GM18520 (cell line): ENCODE measurements around the gene ANXA11.

ENCODE experiments used
- ATAC-seq: cut with Tn5 transposase; IDR thresholded peaks from one replicate; pipeline ENCODE4 v1.9.1; 2021; ENCODE audit not compliant: unreplicated experiment

ANXA11 gene

GRCh38 chr10:80167471-80168161 is 37.7 kb downstream of the ANXA11 start:
- no peak for ATAC-seq

GRCh38 chr10:80166581-80167470 is 38.5 kb downstream of the ANXA11 start:
- no peak for ATAC-seq

DNA sequence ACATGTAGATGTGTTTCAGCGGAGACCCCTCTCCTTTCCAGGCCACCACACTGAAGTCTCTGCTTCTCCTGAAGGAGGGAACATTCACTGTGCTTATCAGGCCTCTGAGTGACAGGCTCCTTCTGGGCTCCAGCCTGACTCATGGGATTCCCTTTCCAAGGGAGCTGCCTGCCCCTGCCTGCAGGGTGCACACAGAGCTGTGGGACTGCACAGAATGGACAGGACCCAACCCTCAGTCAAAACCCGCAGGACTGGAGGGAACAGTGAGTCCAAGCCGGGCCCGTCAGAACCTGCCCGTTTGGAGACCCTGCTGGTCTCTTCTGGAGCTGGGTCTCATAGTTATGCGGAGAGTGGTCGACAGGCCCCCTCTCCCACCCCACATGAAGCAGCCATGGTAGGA is 40.2 kb downstream of the ANXA11 start:
- ATAC-seq = no peak

GRCh38 chr10:80164596-80164995 is 40.7 kb downstream of the ANXA11 start:
- ATAC-seq = no peak

- ATAC-seq = no peak
Observed at GRCh38 chr10:80163741-80164341, 41.5 kb downstream of the ANXA11 start.

- ATAC-seq = no peak
Observed at GRCh38 chr10:80161321-80162083, 43.8 kb downstream of the ANXA11 start.

- ATAC-seq = no peak
Observed at GRCh38 chr10:80160361-80161320, 44.7 kb downstream of the ANXA11 start.

GRCh38 chr10:80159166-80159873 is 46.0 kb downstream of the ANXA11 start:
- ATAC-seq = no peak

DNA sequence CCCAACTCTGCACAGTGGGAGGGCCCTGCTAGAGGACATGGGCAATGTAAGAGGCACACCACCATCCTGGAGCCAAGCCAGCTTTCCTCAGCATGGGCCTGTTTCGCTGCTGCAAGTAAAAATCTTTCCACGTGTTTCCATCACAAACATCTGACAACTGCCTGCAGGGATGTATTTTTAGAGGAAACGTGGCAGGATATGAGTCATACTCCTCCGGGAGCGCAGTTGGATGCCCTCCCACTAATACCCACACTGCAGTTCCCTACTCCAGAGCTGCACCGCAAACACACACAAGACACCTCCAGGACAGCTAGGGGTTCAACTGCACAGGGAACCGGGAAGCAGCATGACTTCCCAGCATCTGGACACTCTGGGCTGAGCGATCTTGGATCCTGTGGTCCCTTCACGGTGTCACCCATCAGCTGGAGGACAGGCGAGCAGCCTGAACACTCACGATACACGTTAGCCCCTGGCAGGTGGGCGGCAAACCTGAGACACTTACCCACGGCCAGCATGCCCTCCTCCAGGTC is 46.7 kb downstream of the ANXA11 start:
- ATAC-seq = no peak

- no peak for ATAC-seq
Observed at GRCh38 chr10:80158126-80158525, 47.2 kb downstream of the ANXA11 start.

DNA sequence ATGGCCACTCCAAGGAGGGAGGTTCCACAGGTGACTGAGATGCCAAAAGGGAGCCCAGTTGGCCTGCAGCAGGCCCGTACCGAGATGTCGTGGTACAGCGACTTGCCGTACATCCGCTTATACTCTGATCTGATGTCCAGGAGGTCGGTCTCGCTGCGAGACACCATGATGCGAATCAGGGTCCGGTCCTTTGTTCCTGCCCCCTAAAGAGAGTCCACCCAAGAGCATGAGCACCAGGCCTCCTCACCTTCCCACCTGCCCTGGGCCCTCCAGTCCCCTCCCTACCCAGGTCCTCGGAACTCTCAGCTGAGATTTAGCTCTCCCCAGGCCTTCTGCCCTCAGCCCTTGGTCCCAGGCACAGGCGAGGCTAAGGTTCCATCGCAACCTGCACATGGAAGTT is 47.8 kb downstream of the ANXA11 start:
- no peak for ATAC-seq

DNA sequence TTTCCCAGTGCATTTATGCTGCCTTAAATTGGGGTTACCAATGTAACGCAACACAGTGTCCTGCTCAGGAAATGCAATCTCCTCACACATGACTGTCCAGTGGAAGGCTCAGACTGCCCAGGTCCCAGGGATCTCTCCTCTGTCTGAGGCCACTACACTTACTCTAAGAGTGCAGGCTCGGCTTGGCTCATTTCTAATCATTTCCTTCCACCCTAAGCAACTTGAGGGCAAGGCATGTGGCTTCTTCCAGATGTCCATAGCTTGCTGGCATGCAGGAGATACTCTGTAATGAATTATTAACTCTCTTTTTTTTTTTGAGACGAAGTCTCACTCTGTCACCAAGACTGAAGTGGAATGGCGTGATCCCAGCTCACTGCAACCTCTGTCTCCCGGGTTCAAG is 49.1 kb downstream of the ANXA11 start:
- no peak for ATAC-seq

DNA sequence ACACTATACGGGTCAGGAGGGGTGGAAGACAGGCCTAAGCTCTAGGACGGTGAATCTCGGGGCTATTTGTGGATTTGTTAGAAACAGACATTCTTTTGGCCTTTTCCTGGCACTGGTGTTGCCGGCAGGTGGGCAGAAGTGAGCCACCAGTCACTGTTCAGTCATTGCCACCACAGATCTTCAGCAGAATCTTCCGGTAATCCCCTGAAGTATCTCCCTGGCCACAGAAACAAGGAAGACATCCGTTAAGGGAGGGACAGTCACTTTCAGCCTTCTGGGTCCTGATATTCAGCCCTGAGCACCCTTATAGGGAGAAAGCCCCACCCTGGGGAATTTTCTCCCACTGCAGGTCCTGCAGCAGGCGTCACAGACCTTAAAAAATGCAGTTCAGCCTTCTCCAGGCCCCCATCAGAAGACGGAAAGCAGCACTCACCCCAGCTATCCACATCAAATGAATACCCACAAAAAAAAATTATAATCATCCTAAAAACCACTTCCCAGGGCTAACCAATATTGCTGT is 49.6 kb downstream of the ANXA11 start:
- ATAC-seq = no peak

- ATAC-seq = no peak
Observed at GRCh38 chr10:80154978-80155695, 50.2 kb downstream of the ANXA11 start.

DNA sequence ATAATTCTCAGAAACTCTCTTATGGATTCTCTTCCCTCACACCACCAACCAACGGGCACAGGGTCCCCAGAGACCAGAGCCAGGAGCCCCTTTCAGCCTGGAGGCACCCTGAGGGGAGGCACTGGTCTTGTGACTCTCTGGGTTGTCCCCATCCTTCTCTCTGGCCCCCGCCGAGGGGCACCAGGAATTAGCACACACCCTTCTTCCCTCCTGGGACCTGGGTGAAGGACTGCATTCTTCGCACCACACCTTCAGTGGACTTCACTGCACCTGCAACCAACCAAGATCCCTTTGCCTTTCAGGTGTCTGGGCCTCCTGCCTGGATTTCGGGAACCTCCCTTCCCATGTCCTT is 50.7 kb downstream of the ANXA11 start:
- no peak for ATAC-seq

DNA sequence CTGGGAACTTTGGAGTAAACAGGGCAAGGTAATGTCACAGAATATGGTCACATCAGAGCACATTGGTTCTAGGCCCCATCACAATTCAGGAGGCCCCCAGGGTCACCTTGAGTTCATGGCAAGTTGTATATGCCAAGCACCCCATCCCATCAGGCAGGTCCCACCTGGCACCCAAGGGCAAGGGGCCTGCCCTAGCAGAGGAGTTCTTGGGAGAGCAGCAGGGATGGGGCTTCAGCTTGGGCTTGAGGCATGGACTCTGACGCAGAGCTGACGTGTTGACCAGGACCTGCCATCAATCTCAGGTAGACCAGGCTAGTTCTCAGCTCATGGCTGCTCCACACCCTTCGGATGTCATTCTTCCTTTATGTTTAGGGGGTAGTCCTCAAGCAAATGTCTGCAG is 51.9 kb downstream of the ANXA11 start:
- no peak for ATAC-seq

DNA sequence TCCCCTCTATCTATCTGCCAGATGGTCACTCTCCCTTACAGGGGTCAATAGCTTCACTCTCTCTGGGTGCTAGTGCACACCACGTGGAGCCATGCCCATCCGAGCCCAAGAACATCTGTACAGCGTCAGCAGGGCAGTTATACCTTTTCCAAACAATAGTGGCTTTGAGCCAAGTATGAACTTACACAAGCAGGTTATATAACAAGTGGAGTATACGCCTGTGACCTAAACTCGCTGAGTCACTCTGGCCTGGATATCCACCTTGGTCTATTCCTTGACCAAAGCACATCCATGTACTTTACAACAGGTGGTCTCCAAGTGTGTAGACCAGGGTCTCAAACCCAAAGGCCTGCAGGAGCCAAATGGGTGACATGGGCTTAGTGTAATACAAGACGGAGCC is 52.5 kb downstream of the ANXA11 start:
- ATAC-seq = no peak

DNA sequence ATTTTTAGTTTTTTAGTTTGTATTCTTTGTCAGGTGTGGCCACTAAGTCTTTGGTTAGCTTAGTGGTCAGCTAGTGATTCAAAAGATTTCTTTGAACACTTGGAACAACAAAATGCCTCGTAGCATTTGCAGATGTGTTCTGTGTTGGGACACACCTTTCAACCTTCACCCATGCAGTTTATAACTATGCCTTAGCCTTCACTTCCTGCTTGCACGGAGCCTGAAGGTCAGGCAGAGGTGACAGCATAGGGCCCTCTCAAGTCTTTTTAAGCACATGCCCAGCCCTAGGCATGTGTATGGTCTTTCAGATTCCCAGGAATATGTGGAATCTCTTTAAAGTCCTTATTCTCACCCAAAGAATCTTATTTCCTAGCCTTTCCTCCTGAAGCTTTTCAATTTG is 55.2 kb downstream of the ANXA11 start:
- ATAC-seq = no peak
